NCI-H748 treated with DMSO at 0.1 percent for 48 hours (cell line): ENCODE results near the gene BCLAF3.

Experiments
- DNase-seq: peaks from one replicate; lab custom pipeline; 2025; lab: John Stamatoyannopoulos, UW

BCLAF3 gene

GRCh38 chrX:19990556-19991349 lies at the start of gene BCLAF3:
BCLAF3 (minus strand) TSS chrX:19991061; CDS start chrX:19970264, 20,797 bp downstream.
- DNase-seq = peak; percentile 76

DNA sequence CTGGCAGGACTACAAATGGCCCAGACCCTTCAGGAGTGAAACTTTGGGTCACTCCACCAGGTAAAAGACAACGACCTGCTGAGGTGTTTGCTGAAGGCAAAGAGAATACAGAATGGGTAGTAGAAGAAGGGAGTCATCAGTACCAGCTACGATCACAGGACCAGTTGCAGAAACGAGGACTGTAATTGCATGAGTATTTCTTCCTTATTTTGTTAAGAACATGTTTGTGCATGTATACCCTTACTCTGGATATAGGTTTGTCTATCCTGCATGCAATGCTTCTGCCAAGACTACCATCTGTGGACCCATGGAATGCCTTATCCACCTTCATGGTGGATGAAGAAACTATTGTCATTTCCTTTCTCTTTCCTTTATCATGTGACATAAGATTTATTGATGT lies 48.1 kb upstream of the BCLAF3 start:
- DNase-seq = no peak

DNA sequence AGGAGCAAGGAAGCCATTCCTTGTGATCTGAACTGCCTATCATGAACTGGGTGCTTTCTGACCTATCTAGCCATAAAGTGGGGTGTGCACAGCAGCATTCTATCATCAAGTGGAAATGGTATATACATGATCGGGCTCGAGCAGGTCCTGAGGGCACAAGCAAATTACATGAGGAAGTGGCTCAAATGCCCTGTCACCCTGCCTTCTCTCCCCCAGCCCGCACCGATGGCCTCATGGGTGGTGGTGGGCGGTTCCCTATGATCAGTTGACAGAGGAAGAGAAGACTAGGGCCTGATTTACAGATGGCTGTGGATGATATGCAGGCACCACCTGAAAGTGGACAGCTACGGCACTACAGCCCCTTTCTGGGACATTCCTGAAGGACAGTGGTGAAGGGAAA lies 46.3 kb upstream of the BCLAF3 start:
- no peak for DNase-seq

DNA sequence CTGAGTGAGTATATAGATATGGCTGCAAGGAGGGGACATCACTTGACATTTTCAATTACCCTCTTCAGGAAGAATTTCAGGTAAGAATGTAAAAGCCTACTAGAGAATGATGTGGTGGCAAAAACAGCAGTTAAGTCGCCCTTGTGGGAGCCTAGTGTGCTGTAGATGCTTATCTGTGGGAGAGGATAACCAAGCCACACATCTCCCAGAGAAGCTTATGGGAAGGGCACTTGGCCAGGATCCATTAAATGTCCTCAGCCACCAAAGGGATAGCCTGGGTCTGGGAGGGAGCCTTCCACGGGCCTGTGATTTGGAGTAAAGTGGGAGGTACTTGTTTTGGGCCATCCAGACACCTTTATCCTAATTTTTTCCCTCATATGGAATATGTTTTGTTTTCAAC lies 41.3 kb upstream of the BCLAF3 start:
- no peak for DNase-seq

- no peak for DNase-seq
Observed at GRCh38 chrX:20029728-20030127, 38.9 kb upstream of the BCLAF3 start.

DNA sequence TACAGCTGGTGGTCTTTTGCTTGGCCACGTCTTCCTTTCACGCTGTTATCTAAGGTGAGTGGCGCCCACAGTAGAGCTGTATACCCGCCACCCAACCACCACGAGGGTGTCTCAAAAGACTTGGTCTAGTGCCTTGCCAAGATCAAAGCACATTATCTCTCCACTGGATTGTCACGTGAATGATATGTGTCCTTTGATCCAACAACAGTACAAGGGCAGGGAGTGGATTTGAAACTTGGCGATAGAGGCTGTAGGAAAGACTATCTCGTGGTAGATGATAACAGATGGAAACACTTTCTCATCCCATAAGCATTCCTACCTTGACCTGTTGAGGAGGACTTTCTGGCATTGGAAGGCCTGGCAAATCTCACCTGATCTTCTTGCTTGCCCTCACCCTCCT lies 37.7 kb upstream of the BCLAF3 start:
- DNase-seq = no peak

DNA sequence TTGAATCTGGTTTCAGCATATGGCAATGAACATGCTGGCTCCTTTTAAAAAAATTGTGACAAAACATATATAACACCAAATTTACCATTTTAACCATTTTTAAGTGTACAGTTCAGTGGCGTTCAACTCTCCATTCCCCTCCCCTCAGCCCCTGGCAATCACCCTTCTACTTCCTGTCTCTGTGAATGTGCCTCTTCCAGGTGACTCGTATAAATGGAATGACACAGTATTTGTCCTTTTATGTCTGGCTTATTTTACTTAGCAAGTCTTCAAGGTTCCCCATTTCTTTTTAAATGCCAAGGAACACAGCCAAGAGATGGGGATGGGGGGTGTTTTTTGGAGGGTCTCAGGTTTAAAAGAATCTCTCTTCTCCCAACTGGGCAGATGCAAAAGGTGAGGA lies 35.4 kb upstream of the BCLAF3 start:
- DNase-seq = no peak

- DNase-seq = no peak
Observed at GRCh38 chrX:20019672-20020365, 29.0 kb upstream of the BCLAF3 start.

DNA sequence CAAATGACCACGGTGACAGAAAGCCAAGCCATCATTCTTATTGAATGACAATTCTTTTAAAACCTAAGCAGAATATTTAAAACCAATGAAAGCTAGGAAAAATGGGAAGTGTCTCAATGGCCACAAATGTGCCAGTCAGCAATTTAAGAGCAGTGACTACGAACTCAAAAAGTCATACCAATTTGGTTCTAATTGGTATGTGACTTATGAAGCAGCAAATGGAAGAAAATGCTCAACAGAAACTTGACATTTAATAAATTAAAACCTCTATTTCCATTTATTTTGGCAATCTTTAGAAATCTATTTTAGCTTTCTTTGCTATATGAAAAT lies 25.7 kb upstream of the BCLAF3 start:
- no peak for DNase-seq

GRCh38 chrX:20015945-20016615 lies 25.2 kb upstream of the BCLAF3 start:
- DNase-seq = no peak

DNA sequence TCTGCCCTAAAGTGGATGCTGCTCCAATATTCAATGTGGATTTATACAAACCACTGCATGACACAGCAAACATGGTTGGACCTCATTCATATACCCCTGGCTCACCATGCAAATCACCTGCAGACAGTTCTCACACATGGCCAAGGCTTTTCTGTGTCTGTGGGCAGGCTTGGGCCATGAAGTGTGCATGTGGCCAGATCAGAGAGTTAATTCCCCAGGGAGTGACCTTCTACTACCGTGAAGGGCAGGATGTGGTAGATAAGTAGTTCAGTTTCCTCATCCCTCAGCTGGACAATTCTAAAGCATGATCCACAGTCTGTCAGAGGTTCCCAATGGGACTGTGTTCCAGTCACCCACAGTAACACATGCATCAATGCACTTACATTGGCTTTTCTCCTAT lies 24.6 kb upstream of the BCLAF3 start:
- no peak for DNase-seq

- no peak for DNase-seq
Observed at GRCh38 chrX:20011608-20012007, 20.7 kb upstream of the BCLAF3 start.

GRCh38 chrX:20007962-20008622 lies 17.2 kb upstream of the BCLAF3 start:
- no peak for DNase-seq

GRCh38 chrX:20005883-20006282 lies 15.0 kb upstream of the BCLAF3 start:
- no peak for DNase-seq

GRCh38 chrX:20001588-20001987 lies 10.7 kb upstream of the BCLAF3 start:
- DNase-seq = no peak

DNA sequence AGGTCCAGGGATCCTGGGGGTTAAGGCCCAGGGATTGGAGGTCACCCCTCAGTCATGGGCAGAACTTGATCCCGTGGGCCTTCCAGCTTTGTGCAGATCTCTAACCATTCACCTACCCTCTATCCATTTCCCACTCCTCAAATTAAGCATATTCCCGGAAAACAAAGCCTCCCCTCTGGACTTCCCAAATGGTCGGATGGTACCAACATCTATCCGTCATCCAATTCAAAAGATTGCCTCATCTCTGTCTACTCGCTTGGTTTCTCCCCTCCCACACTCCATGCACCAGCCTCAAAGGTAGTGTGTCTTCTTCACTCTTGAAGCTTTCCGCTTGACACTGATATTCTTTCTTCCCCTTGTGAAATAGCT lies 473 bp upstream of the BCLAF3 start:
- no peak for DNase-seq

- DNase-seq = no peak
Observed at GRCh38 chrX:19990151-19990555, 708 bp downstream of the BCLAF3 start.

DNA sequence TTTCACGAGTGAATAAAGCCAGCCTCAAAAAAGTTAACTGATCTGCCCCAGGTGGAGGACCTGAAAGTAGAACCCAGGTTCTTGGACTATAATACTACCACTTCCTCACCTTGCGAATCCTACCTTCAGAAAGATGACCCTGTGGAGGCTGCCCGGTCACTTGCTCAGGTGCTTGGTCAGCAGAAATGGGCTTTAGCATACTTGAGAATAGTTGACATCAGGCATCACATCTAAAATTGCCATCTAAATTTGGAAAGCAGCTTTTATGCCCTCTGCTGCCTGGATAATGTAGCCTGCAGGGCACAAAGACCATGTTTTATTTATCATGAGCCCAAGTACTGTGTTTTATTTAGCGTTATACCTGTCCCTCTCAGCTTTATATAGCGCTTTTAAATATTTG lies 3.0 kb downstream of the BCLAF3 start:
- no peak for DNase-seq

- DNase-seq = no peak
Observed at GRCh38 chrX:19986531-19986930, 4.3 kb downstream of the BCLAF3 start.

GRCh38 chrX:19981947-19982346 lies 8.9 kb downstream of the BCLAF3 start:
- DNase-seq = no peak

GRCh38 chrX:19975845-19976244 lies 15.0 kb downstream of the BCLAF3 start:
- no peak for DNase-seq

DNA sequence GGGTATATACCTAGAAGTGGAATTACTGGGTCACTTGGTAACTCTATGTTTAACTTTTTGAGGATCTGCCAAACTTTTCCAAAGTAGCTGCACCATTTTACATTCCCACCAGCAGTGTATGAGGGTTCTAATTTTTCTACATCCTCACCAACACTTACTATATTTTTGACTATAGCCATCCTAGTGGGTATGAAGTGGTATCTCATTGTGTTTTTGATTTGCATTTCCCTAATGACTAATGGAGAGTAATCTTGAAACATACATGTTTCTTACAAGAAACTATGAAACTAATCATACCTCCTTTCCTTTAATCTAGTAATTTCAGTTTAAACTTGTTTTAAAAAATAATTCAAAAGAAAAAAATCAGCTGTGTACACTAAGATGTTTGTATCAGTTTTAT lies 17.9 kb downstream of the BCLAF3 start:
- DNase-seq = no peak

GRCh38 chrX:19968276-19968675 lies 22.6 kb downstream of the BCLAF3 start:
- no peak for DNase-seq
